ENCODE results near the gene FYN.

Gene FYN

GRCh38 chr6:111689946-111690345, 183.3 kb downstream of the FYN start:
- in situ Hi-C loops (cut with MboI; ENCODE audit: low pct_unique_long_range_greater_than_20kb, low sequenced_read_pairs, unreplicated experiment) = no loop called here
- no peak for TF ChIP-seq CTCF (IDR thresholded peaks at IDR 0.05; ENCODE audit: extremely low read depth, insufficient read depth, missing control alignments)
- DNase-seq (ENCODE audit: low spot score) = no peak

GRCh38 chr6:111689419-111689818, 183.8 kb downstream of the FYN start:
- no peak for TF ChIP-seq CTCF (IDR thresholded peaks at IDR 0.05; ENCODE audit: extremely low read depth, insufficient read depth, missing control alignments)
- DNase-seq (ENCODE audit: low spot score) = no peak
- in situ Hi-C loops (cut with MboI; ENCODE audit: low pct_unique_long_range_greater_than_20kb, low sequenced_read_pairs, unreplicated experiment) = no loop called here

GRCh38 chr6:111688331-111688730, 184.9 kb downstream of the FYN start:
- TF ChIP-seq CTCF (IDR thresholded peaks at IDR 0.05; ENCODE audit: extremely low read depth, insufficient read depth, missing control alignments) = no peak
- in situ Hi-C loops (cut with MboI; ENCODE audit: low pct_unique_long_range_greater_than_20kb, low sequenced_read_pairs, unreplicated experiment) = no loop called here
- no peak for DNase-seq (ENCODE audit: low spot score)

DNA sequence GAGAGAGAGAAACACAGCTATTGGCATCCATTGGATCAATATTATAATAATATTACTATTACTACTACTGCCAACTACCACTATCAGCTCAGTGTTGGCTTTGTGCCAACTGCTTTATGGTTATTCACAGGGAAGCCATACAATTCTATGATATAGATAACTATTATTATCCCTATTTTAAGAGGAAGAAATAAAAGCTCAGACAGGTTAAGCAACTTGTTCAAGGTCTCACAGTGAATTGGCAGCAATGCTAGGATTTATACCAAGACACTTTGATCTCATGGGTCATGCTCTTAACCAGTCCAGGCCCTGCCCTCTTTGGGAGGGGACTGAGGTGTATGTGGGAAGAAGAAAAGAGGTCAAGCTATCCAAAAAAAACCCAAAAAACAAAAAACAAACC, 185.6 kb downstream of the FYN start:
- no peak for DNase-seq (ENCODE audit: low spot score)
- in situ Hi-C loops (cut with MboI; ENCODE audit: low pct_unique_long_range_greater_than_20kb, low sequenced_read_pairs, unreplicated experiment) = no loop called here
- TF ChIP-seq CTCF (IDR thresholded peaks at IDR 0.05; ENCODE audit: extremely low read depth, insufficient read depth, missing control alignments) = no peak

GRCh38 chr6:111686932-111687266, 186.4 kb downstream of the FYN start:
- TF ChIP-seq CTCF (IDR thresholded peaks at IDR 0.05; ENCODE audit: extremely low read depth, insufficient read depth, missing control alignments) = no peak
- in situ Hi-C loops (cut with MboI; ENCODE audit: low pct_unique_long_range_greater_than_20kb, low sequenced_read_pairs, unreplicated experiment) = no loop called here
- DNase-seq (ENCODE audit: low spot score) = no peak

GRCh38 chr6:111686249-111686931, 186.9 kb downstream of the FYN start:
- in situ Hi-C loops (cut with MboI; ENCODE audit: low pct_unique_long_range_greater_than_20kb, low sequenced_read_pairs, unreplicated experiment) = no loop called here
- no peak for DNase-seq (ENCODE audit: low spot score)
- TF ChIP-seq CTCF (IDR thresholded peaks at IDR 0.05; ENCODE audit: extremely low read depth, insufficient read depth, missing control alignments) = no peak

DNA sequence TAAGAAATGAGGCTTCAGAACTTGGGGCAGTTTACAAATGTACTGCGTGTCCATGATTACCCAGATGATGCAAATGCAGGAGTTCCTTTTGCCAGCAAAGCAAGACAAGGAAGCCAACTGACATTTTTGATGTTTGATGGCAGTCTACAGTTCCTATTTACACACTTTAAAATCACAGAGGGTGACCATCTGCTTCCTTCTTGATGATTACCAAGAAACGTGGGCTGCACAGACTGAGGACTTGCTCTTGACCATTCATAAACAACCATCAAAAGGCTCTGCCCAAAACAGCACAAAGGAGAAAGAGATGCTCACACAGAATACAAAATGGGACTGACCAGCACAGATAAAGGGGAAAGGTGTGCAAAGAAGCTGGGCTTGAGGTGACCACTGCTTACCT, 187.7 kb downstream of the FYN start:
- DNase-seq (ENCODE audit: low spot score) = no peak
- TF ChIP-seq CTCF (IDR thresholded peaks at IDR 0.05; ENCODE audit: extremely low read depth, insufficient read depth, missing control alignments) = no peak
- in situ Hi-C loops (cut with MboI; ENCODE audit: low pct_unique_long_range_greater_than_20kb, low sequenced_read_pairs, unreplicated experiment) = no loop called here
